DND-41 (cell line): ENCODE measurements around the gene AFAP1.

ENCODE experiments used
- ATAC-seq: fragments of 200-7000 bp; cut with Tn5 transposase; 3 replicates; pipeline ENCODE4 v1.9.1; 2021; ENCODE audit warnings: low read depth; ENCODE audit not compliant: insufficient read depth
- DNase-seq: peaks from one replicate; pipeline ENCODE4 v3.0.0-alpha.2; 2020
- H2AFZ ChIP-seq: 2 replicates; pipeline ENCODE4 v1.6.0; 2012; ENCODE audit warnings: low read depth, low read length
- H3K27ac ChIP-seq: 2 replicates; pipeline ENCODE4 v1.5.1; 2012; ENCODE audit warnings: low read length, inconsistent platforms
- H3K27me3 ChIP-seq: fragments of 200-600 bp; sonication (generic); 2 replicates; pipeline ENCODE4 v1.6.0; 2012; ENCODE audit warnings: low read length, mild to moderate bottlenecking, inconsistent platforms; ENCODE audit not compliant: insufficient read depth, poor library complexity
- H3K36me3 ChIP-seq: 2 replicates; pipeline ENCODE4 v1.5.1; 2012; ENCODE audit warnings: low read length, inconsistent platforms; ENCODE audit not compliant: insufficient read depth
- H3K4me1 ChIP-seq: 2 replicates; pipeline ENCODE4 v1.5.1; 2012; ENCODE audit warnings: mild to moderate bottlenecking, low read length; ENCODE audit not compliant: insufficient read depth
- H3K4me2 ChIP-seq: 2 replicates; pipeline ENCODE4 v1.6.0; 2012; ENCODE audit warnings: mild to moderate bottlenecking, moderate library complexity, low read length, inconsistent platforms; ENCODE audit not compliant: insufficient read depth
- H3K4me3 ChIP-seq, 2 experiments: fragments of 200-600 bp in 1 of 2; shearing (Covaris generic) in 1 of 2; 2 replicates each; pipeline ENCODE4 v1.5.1; 2012 to 2016; ENCODE audit warnings: inconsistent platforms in 2 of 2, low read length in 2 of 2, mild to moderate bottlenecking in 2 of 2, low read depth in 1 of 2, moderate library complexity in 1 of 2
- H3K79me2 ChIP-seq: 2 replicates; pipeline ENCODE4 v1.6.0; 2012; ENCODE audit warnings: low read length, inconsistent platforms; ENCODE audit not compliant: insufficient read depth
- H3K9ac ChIP-seq: 2 replicates; pipeline ENCODE4 v1.6.0; 2012; ENCODE audit warnings: low read depth, mild to moderate bottlenecking, inconsistent platforms, low read length, moderate library complexity
- H3K9me3 ChIP-seq: 2 replicates; pipeline ENCODE4 v1.5.1; 2012; ENCODE audit warnings: low read length, moderate library complexity, mild to moderate bottlenecking, inconsistent platforms; ENCODE audit not compliant: insufficient read depth, severe bottlenecking
- H4K20me1 ChIP-seq: 2 replicates; pipeline ENCODE4 v1.6.0; 2012; ENCODE audit warnings: low read length; ENCODE audit not compliant: insufficient read depth
- EZH2 ChIP-seq: IDR thresholded peaks from 3 replicates; pipeline ENCODE4 v1.6.1; 2012; ENCODE audit warnings: borderline replicate concordance, low read depth, mild to moderate bottlenecking, moderate library complexity, low read length, inconsistent platforms; ENCODE audit not compliant: severe bottlenecking
- TF ChIP-seq, protein P1 (sequence below): IDR thresholded peaks from 2 replicates; pipeline ENCODE4 v1.5.1; 2012; ENCODE audit warnings: borderline replicate concordance, low read length, moderate library complexity, mild to moderate bottlenecking; ENCODE audit not compliant: poor library complexity, severe bottlenecking; ENCODE audit errors: extremely low read depth

AFAP1 gene

DNA sequence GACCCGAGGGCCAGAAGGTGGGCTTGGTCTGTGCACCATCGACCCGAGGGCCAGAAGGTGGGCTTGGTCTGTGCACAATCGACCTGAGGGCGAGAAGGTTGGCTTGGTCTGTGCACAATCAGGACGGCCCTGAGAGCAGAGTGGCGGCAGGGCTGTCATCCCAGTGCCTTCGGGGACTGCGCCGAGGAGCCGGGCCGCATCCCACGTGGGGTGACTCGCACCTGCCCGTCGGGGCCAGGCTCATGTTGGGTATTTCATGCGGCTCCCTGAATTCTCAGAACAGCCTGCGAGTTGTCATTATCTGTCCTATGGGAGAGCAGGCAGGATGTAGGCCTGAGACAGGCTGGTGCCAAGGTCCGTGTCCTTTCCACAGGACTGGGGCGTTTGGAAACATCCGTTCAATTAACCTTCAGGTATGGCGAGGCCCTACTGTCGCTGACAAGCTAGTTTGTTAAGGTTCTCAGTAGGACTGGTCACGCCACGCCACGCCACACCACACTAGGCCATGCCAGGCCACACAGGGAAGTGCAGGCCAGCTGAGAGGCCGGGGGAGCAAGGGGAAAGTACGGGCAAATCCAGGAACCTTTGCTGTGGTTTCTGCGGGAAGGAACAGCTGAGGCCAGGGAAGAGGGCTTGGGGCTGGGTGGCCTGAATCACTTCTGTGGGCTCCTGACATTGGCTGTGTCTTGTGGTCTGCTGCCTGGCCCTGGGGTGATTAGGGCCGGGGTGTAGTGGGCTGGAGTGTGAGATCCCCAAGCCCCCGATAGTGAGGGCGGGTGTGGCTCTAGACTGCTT is 182.9 kb downstream of the AFAP1 start:
- Histone ChIP-seq H3K27me3 (no peaks in the 10 kb centered on the region), H4K20me1 (no peaks in the 10 kb centered on the region), H3K4me2 (no peak overlapping the region), H3K36me3 (no peaks in the 10 kb centered on the region), H2AFZ (no peak overlapping the region), H3K9me3 (no peaks in the 10 kb centered on the region), H3K9ac (no peak overlapping the region), H3K79me2 (no peaks in the 10 kb centered on the region), H3K4me3 (no peak overlapping the region), H3K4me1 (peaks cover 15% of the 10 kb centered on the region), H3K27ac (no peak overlapping the region)
- ATAC-seq (no peak), DNase-seq (no peak)
- no peak for TF ChIP-seq EZH2
- TF ChIP-seq, protein P1, sequence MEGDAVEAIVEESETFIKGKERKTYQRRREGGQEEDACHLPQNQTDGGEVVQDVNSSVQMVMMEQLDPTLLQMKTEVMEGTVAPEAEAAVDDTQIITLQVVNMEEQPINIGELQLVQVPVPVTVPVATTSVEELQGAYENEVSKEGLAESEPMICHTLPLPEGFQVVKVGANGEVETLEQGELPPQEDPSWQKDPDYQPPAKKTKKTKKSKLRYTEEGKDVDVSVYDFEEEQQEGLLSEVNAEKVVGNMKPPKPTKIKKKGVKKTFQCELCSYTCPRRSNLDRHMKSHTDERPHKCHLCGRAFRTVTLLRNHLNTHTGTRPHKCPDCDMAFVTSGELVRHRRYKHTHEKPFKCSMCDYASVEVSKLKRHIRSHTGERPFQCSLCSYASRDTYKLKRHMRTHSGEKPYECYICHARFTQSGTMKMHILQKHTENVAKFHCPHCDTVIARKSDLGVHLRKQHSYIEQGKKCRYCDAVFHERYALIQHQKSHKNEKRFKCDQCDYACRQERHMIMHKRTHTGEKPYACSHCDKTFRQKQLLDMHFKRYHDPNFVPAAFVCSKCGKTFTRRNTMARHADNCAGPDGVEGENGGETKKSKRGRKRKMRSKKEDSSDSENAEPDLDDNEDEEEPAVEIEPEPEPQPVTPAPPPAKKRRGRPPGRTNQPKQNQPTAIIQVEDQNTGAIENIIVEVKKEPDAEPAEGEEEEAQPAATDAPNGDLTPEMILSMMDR: no peak

DNA sequence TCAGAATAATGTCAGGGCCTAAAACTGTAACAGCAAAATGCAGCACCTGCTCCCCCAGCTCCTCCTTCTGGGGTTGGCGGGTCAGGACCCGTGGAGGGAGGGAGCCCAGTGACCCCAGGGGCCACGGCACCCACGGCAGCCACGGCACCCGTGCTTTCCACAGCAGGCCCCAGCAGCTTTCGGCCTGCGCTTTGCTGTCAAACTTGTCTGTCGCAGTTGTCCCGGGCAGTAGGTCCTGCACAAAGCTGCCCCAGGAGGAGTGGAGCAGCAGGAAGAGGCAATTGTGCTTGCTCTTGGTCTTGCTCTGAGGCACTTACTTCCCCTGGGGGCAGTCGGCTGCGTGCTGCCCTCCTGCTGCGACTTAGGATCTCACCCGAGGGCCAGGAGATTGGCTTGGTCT is 183.6 kb downstream of the AFAP1 start:
- no peaks in the 10 kb centered on the region for H3K36me3 ChIP-seq
- H3K9me3 ChIP-seq: no peaks in the 10 kb centered on the region
- no peak overlapping the region for H2AFZ ChIP-seq
- no peak overlapping the region for H3K9ac ChIP-seq
- peaks cover 15% of the 10 kb centered on the region for H3K4me1 ChIP-seq
- H3K79me2 ChIP-seq: no peaks in the 10 kb centered on the region
- DNase-seq (no peak), ATAC-seq (no peak)
- no peaks in the 10 kb centered on the region for H4K20me1 ChIP-seq
- H3K4me2 ChIP-seq: no peak overlapping the region
- H3K4me3 ChIP-seq: no peak overlapping the region
- H3K27ac ChIP-seq: no peak overlapping the region
- H3K27me3 ChIP-seq: no peaks in the 10 kb centered on the region
- no peak for TF ChIP-seq EZH2
- TF ChIP-seq, protein P1: no peak

DNA sequence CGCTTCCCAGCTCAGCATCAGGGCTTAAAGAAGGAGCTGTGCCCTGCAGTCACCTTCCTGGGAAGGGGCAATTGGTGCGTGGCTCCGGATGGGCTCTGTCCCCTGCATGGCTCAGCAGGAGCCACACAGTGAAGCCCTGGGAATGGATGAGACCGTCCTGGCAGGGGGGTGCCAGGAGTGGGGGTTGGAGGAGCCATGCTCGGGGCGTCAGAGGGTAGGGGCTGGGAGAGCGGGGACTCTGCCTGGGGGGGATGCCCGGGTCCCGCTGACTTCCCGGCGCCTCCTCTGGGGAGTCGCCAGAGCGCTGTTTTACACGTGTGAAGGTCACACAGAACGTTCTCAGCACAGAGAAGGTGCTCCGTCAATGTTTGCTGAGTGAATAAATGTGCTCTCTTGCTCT is 184.1 kb downstream of the AFAP1 start:
- H3K27ac ChIP-seq: no peak overlapping the region
- no peaks in the 10 kb centered on the region for H3K36me3 ChIP-seq
- no peaks in the 10 kb centered on the region for H3K27me3 ChIP-seq
- H2AFZ ChIP-seq: no peak overlapping the region
- ATAC-seq: no peak
- no peaks in the 10 kb centered on the region for H3K9me3 ChIP-seq
- no peaks in the 10 kb centered on the region for H4K20me1 ChIP-seq
- H3K4me3 ChIP-seq: no peak overlapping the region
- peaks cover 15% of the 10 kb centered on the region for H3K4me1 ChIP-seq
- no peak for TF ChIP-seq EZH2
- TF ChIP-seq, protein P1: no peak
- no peak for DNase-seq
- no peak overlapping the region for H3K9ac ChIP-seq
- no peaks in the 10 kb centered on the region for H3K79me2 ChIP-seq
- H3K4me2 ChIP-seq: no peak overlapping the region
